Endothelial cell of umbilical vein (primary cell): Measurements from ENCODE around the gene KIF27. TPM values are rescaled to one million over a fixed set of nuclear protein-coding genes. Genes with fewer than 3 reads are reported as not detected.

Source experiments
- BruUV-seq: library from RNA; stranded (reverse); fragments of 400-500 nt; replicated peaks from 2 replicates; lab custom pipeline; 2021; lab: Mats Ljungman, UMichigan
- CTCF ChIA-PET: fragments of 300-600, 350-600 bp; sonication (Branson Sonifier 250); formaldehyde crosslinking; loops from one replicate; lab custom pipeline; 2021; ENCODE audit warnings: antibody characterized with exemption, inconsistent platforms; lab: Charles Lee
- POLR2A ChIA-PET: fragments of 300-600, 350-600 bp; sonication (Branson Sonifier 250); formaldehyde crosslinking; loops from one replicate; lab custom pipeline; 2021; ENCODE audit warnings: antibody characterized with exemption, inconsistent platforms; lab: Charles Lee
- DNase-seq: peaks from one replicate; pipeline ENCODE4 v3.0.0-alpha.2; 2011; ENCODE audit warnings: low read depth, low spot score
- FAIRE-seq: peaks from 2 replicates; lab custom pipeline; 2011; peaks lifted over from hg19 to GRCh38; lab: Jason Lieb, UNC
- H2AFZ ChIP-seq: 2 replicates; pipeline ENCODE4 v1.6.0; 2012; ENCODE audit warnings: low read depth, low read length, control low read depth, inconsistent platforms
- H3K27ac ChIP-seq: 2 replicates; pipeline ENCODE4 v1.5.1; 2011; ENCODE audit warnings: low read depth, mild to moderate bottlenecking, control low read depth, low read length, moderate library complexity; ENCODE audit not compliant: insufficient read depth
- H3K27me3 ChIP-seq, 2 experiments: 2 replicates each; pipeline versions ENCODE4 v1.6.0 to v1.6.1; 2011; ENCODE audit warnings: low read length in 2 of 2, mixed read lengths in 1 of 2; ENCODE audit not compliant: control insufficient read depth in 2 of 2, insufficient read depth in 2 of 2
- H3K36me3 ChIP-seq, 2 experiments: 2 replicates in 1 of 2; 3 replicates in 1 of 2; pipeline ENCODE4 v1.5.1; 2011; ENCODE audit warnings: low read length in 2 of 2, mild to moderate bottlenecking in 1 of 2, moderate library complexity in 1 of 2; ENCODE audit not compliant: control insufficient read depth in 2 of 2, insufficient read depth in 2 of 2; ENCODE audit errors: extremely low read depth in 1 of 2
- H3K4me1 ChIP-seq: 3 replicates; pipeline ENCODE4 v1.5.1; 2011; ENCODE audit warnings: mild to moderate bottlenecking, low read length; ENCODE audit not compliant: control insufficient read depth, insufficient read depth; ENCODE audit errors: extremely low read depth
- H3K4me2 ChIP-seq: 2 replicates; pipeline ENCODE4 v1.6.1; 2011; ENCODE audit warnings: low read length, control low read depth, mixed read lengths; ENCODE audit not compliant: insufficient read depth
- H3K4me3 ChIP-seq, 3 experiments: fragments of 200-600 bp in 1 of 3; sonication (generic), shearing (Covaris generic) in 1 of 3; replicated peaks in 1 of 3; 2 replicates each; pipeline ENCODE4 v1.5.1; 2011 to 2016; ENCODE audit warnings: control low read depth in 3 of 3, low read length in 3 of 3, mild to moderate bottlenecking in 2 of 3, inconsistent platforms in 1 of 3, low read depth in 1 of 3, moderate library complexity in 1 of 3; ENCODE audit not compliant: insufficient read depth in 1 of 3
- H3K79me2 ChIP-seq: 2 replicates; pipeline ENCODE4 v1.6.0; 2012; ENCODE audit warnings: low read length, inconsistent platforms; ENCODE audit not compliant: control insufficient read depth, insufficient read depth
- H3K9ac ChIP-seq: replicated peaks from 2 replicates; pipeline ENCODE3; 2011; ENCODE audit warnings: low read length, control low read depth; ENCODE audit not compliant: insufficient read depth; ENCODE audit errors: extremely low read depth
- H3K9me1 ChIP-seq: replicated peaks from 3 replicates; pipeline ENCODE4 v1.6.0; 2011; ENCODE audit warnings: mild to moderate bottlenecking, low read length; ENCODE audit not compliant: control insufficient read depth, insufficient read depth; ENCODE audit errors: extremely low read depth
- H3K9me3 ChIP-seq: replicated peaks from 2 replicates; pipeline ENCODE4 v1.5.1; 2012; ENCODE audit warnings: low read length, inconsistent platforms; ENCODE audit not compliant: control insufficient read depth, insufficient read depth
- H4K20me1 ChIP-seq: replicated peaks from 2 replicates; pipeline ENCODE3; 2011; ENCODE audit warnings: mild to moderate bottlenecking, low read length; ENCODE audit not compliant: control insufficient read depth, insufficient read depth; ENCODE audit errors: extremely low read depth
- EZH2 ChIP-seq: IDR thresholded peaks from 2 replicates; pipeline ENCODE4 v1.6.1; 2012; ENCODE audit warnings: borderline replicate concordance, low read depth, mild to moderate bottlenecking, moderate library complexity, low read length, inconsistent platforms; ENCODE audit not compliant: severe bottlenecking
- FOS ChIP-seq: IDR thresholded peaks from 2 replicates; pipeline ENCODE4 v1.6.1; 2011; ENCODE audit warnings: mild to moderate bottlenecking, low read length, moderate library complexity, borderline replicate concordance; ENCODE audit not compliant: insufficient read depth
- GATA2 ChIP-seq: IDR thresholded peaks from 2 replicates; pipeline ENCODE4 v1.7.0; 2011; ENCODE audit warnings: low read depth, mild to moderate bottlenecking, moderate library complexity, mixed read lengths, low read length; ENCODE audit not compliant: insufficient read length, insufficient read depth
- JUN ChIP-seq: IDR thresholded peaks from 2 replicates; pipeline ENCODE4 v1.6.1; 2011; ENCODE audit warnings: borderline replicate concordance, low read depth; ENCODE audit not compliant: insufficient read length, insufficient read depth
- MYC ChIP-seq: IDR thresholded peaks from one replicate; pipeline ENCODE4 v1.6.1; 2011; ENCODE audit warnings: mild to moderate bottlenecking, low read depth, low read length
- POLR2A ChIP-seq: IDR thresholded peaks from 2 replicates; pipeline ENCODE4 v1.6.1; 2012; ENCODE audit warnings: low read depth, mild to moderate bottlenecking, control low read depth, low read length
- POLR2AphosphoS5 ChIP-seq: IDR thresholded peaks from 2 replicates; pipeline ENCODE4 v1.6.1; 2012; ENCODE audit warnings: low read depth, mild to moderate bottlenecking, control low read depth, low read length, moderate library complexity; ENCODE audit not compliant: insufficient read depth
- dilution Hi-C: fragments of 300-500 bp; cut with MboI; formaldehyde crosslinking; loops from one replicate; pipeline ENCODE4 v1.15.0; 2019; ENCODE audit warnings: low sequenced_read_pairs; ENCODE audit not compliant: extremely low pct_ligation_motif_present
- intact Hi-C: fragments of 100-400 bp; cut with micrococcal nuclease; formaldehyde crosslinking; loops from one replicate; pipeline ENCODE4 v1.10.0; 2022
- microRNA-seq: library from miRNA; unstranded; fragments of <30 nt; microRNA quantifications from one replicate; pipeline ENCODE4 v1.2.0, GENCODE V29; 2021; ENCODE audit warnings: borderline number of aligned reads, borderline replicate concordance
- polyA plus RNA-seq, 4 experiments: library from polyadenylated mRNA; depleted of rRNA in 3 of 4; stranded (reverse) in 3 of 4; unstranded in 1 of 4; fragments of >200 nt; gene quantifications; 2 replicates each; pipeline versions ENCODE4 v1.2.1 to v1.2.3, GENCODE V29; 2011 to 2012; ENCODE audit warnings: missing spikeins in 1 of 4
- total RNA-seq: library from RNA; stranded (reverse); gene quantifications from 2 replicates; pipeline ENCODE4 v1.2.3, GENCODE V29; 2021
- TF ChIP-seq, protein P1 (sequence below): IDR thresholded peaks from 2 replicates; pipeline ENCODE4 v1.6.1; 2011; ENCODE audit not compliant: insufficient read depth, insufficient read length
- TF ChIP-seq, protein P2 (sequence below), 2 donors: IDR thresholded peaks; 1 replicate in 1 of 2; 2 replicates in 1 of 2; pipeline ENCODE4 v1.5.1; 2011; ENCODE audit warnings: low read length in 2 of 2, mild to moderate bottlenecking in 2 of 2, moderate library complexity in 2 of 2, control low read depth in 1 of 2, inconsistent platforms in 1 of 2, low read depth in 1 of 2; ENCODE audit not compliant: insufficient read depth in 1 of 2; ENCODE audit errors: extremely low read depth in 1 of 2

Gene KIF27
- total and polyA plus RNA-seq, 2 donors (not counting 3 experiments of a cell fraction or from before 2014, with no cell fraction given), result 0.28 to 3.2 TPM

DNA sequence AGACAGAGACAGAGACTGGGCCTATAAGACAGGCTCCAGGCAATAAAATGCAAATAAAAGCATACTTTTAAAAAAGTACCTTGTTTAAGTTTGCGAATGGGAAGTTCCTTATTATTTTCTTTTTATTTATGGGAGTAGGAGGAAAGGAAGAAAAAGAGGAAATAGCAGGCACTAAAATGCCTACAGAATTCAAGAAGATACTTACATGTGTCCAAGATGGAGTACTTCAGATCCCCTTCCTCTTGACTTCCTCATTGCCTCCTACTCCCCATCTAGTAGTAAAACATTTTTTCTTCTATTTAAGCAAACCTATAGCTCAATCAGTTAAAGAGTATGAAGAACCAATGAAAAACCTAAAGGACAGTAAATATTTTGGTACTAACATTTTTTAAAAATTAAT, 128.5 kb downstream of the KIF27 start:
- no peaks in the 10 kb centered on the region for H3K36me3 ChIP-seq
- CTCF ChIA-PET, result no interaction called here
- FAIRE-seq, result no peak

More for the DNA sequence above, 128.5 kb downstream of the KIF27 start:
- intact Hi-C loops (no loop called here), dilution Hi-C loops (no loop called here)
- no peaks in the 10 kb centered on the region for H3K79me2 ChIP-seq
- POLR2A ChIA-PET, result no interaction called here
- no peak overlapping the region for H2AFZ ChIP-seq
- H3K9ac ChIP-seq, result no peak overlapping the region
- H3K4me3 ChIP-seq, result no peak overlapping the region
- TF ChIP-seq, protein P1, sequence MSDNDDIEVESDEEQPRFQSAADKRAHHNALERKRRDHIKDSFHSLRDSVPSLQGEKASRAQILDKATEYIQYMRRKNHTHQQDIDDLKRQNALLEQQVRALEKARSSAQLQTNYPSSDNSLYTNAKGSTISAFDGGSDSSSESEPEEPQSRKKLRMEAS, result no peak
- TF ChIP-seq FOS (no peak), POLR2A (no peak), JUN (no peak), EZH2 (no peak), POLR2AphosphoS5 (no peak), GATA2 (no peak), MYC (no peak)
- TF ChIP-seq, protein P2, sequence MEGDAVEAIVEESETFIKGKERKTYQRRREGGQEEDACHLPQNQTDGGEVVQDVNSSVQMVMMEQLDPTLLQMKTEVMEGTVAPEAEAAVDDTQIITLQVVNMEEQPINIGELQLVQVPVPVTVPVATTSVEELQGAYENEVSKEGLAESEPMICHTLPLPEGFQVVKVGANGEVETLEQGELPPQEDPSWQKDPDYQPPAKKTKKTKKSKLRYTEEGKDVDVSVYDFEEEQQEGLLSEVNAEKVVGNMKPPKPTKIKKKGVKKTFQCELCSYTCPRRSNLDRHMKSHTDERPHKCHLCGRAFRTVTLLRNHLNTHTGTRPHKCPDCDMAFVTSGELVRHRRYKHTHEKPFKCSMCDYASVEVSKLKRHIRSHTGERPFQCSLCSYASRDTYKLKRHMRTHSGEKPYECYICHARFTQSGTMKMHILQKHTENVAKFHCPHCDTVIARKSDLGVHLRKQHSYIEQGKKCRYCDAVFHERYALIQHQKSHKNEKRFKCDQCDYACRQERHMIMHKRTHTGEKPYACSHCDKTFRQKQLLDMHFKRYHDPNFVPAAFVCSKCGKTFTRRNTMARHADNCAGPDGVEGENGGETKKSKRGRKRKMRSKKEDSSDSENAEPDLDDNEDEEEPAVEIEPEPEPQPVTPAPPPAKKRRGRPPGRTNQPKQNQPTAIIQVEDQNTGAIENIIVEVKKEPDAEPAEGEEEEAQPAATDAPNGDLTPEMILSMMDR (IDR thresholded peaks at IDR 0.05; ENCODE audit: extremely low read depth in 1 of 2, insufficient read depth in 1 of 2, low read depth in 1 of 2, low read length in 2 of 2), result no peak
- H3K9me1 ChIP-seq, result no peaks in the 10 kb centered on the region
- BruUV-seq, result no TSS peak
- H3K4me1 ChIP-seq, result no peaks in the 10 kb centered on the region
- DNase-seq, result no peak
- no peaks in the 10 kb centered on the region for H3K9me3 ChIP-seq
- H3K27me3 ChIP-seq, result no peaks in the 10 kb centered on the region
- no peak overlapping the region for H3K4me2 ChIP-seq
- no peaks in the 10 kb centered on the region for H4K20me1 ChIP-seq
- H3K27ac ChIP-seq, result no peak overlapping the region

Small RNA genes within 50 kb of the gene (microRNA-seq; reads per million reads assigned to microRNA genes)
- gene MIR7-1, result 110 reads per million, percentile 57 among the genes with 10 or more reads in this experiment

Other genes with a start within 250 kb of the KIF27 start
- 101 and 110 TPM in 2 replicates for gene UBQLN1, start 213.5 kb downstream of the KIF27 start, total RNA-seq
- 61.1 and 66.1 TPM in 2 replicates for gene UBQLN1, start 213.5 kb downstream of the KIF27 start, polyA plus RNA-seq
- 2.5 and 2.6 TPM in 2 replicates for gene GKAP1, start 103.7 kb downstream of the KIF27 start, total RNA-seq
- 0.51 and 1.3 TPM in 2 replicates for gene GKAP1, start 103.7 kb downstream of the KIF27 start, polyA plus RNA-seq
- 653 and 663 TPM in 2 replicates for gene HNRNPK, start 58.8 kb upstream of the KIF27 start, total RNA-seq
- 341 and 399 TPM in 2 replicates for gene HNRNPK, start 58.8 kb upstream of the KIF27 start, polyA plus RNA-seq
- 11.4 and 11.5 TPM in 2 replicates for gene RMI1, start 59.4 kb upstream of the KIF27 start, total RNA-seq
- gene RMI1, start 59.4 kb upstream of the KIF27 start, polyA plus RNA-seq, result 0.46 and 1.1 TPM in 2 replicates